Right cardiac atrium (tissue), 5 donors: ENCODE results near the gene MACROD2. TPM values are rescaled to one million over a fixed set of nuclear protein-coding genes. Genes with fewer than 3 reads are reported as not detected.

Source experiments
- ATAC-seq, 2 donors: fragments of 200-7000 bp; cut with Tn5 transposase; one replicate each; pipeline versions ENCODE4 v1.8.0 to v1.9.1; 2020; ENCODE audit warnings: moderate library complexity in 2 of 2, mild to moderate bottlenecking in 1 of 2
- DNase-seq, 3 donors: peaks; one replicate each; pipeline ENCODE4 v3.0.0-alpha.2; 2020
- H3K27ac ChIP-seq: one replicate; pipeline ENCODE4 v1.5.1; 2013; ENCODE audit warnings: mild to moderate bottlenecking, low read length, control low read depth, moderate library complexity
- H3K27me3 ChIP-seq: one replicate; pipeline ENCODE4 v1.6.1; 2013; ENCODE audit not compliant: control insufficient read depth, insufficient read depth
- H3K4me1 ChIP-seq: one replicate; pipeline ENCODE4 v1.6.1; 2013; ENCODE audit warnings: low read length; ENCODE audit not compliant: control insufficient read depth, insufficient read depth
- H3K4me3 ChIP-seq: one replicate; pipeline ENCODE4 v1.5.1; 2013; ENCODE audit warnings: low read length, control low read depth
- H3K9me3 ChIP-seq: one replicate; pipeline ENCODE4 v1.6.1; 2013; ENCODE audit warnings: low read length; ENCODE audit not compliant: control insufficient read depth
- WGBS: extraction: QIAGEN DNeasy Blood & Tissue Kit; methylation state at CpG from one replicate; pipeline ENCODE4 v1.1.7; 2013; 5-methylcytosine and 5-hydroxymethylcytosine counted together
- intact Hi-C, 4 donors: fragments of 100-400 bp; cut with DNase I; formaldehyde crosslinking; loops; one replicate each; pipeline versions ENCODE4 v1.11.0 to v1.14.0; 2022 to 2023
- polyA plus RNA-seq: library from polyadenylated mRNA; stranded (reverse); fragments of 200-250 nt; gene quantifications from one replicate; pipeline ENCODE4 v1.2.3, GENCODE V29; 2013
- total RNA-seq, 4 donors: library from RNA; stranded (reverse); fragmentation: NEBNext Ultra II Directional; extraction: Animal tissue kit (Norgen Biotek cat#: 25700); gene quantifications; one replicate each; pipeline ENCODE4 v1.2.1, GENCODE V29; 2021
- donor health status: healthy with polysubstance abuse.
- donor health status: DM: no; HTN: yes; CAD: no.
- donor health status: DM: no; HTN: no; CAD: no.
- donor health status: DM: no; HTN: yes; CAD: no; lungs with severe emphysema.
- donor health status: DM: yes; HTN: yes; CAD: no.

The MACROD2 gene
- total and polyA plus RNA-seq, 5 donors: 0.61 to 4.4 (median 2.4) TPM

GRCh38 chr20:14757728-14758127 is 762.4 kb downstream of the MACROD2 start:
- no peaks in the 10 kb centered on the region for H3K27me3 ChIP-seq
- no peaks in the 10 kb centered on the region for H3K4me1 ChIP-seq
- ATAC-seq (no peak), DNase-seq (no peak)
- WGBS: 90% methylated on average over 12 of the region's 12 CpGs
- no peak overlapping the region for H3K27ac ChIP-seq
- no peak overlapping the region for H3K4me3 ChIP-seq
- intact Hi-C loops: no loop called here
- H3K9me3 ChIP-seq: no peaks in the 10 kb centered on the region

GRCh38 chr20:14758356-14758755 is 763.0 kb downstream of the MACROD2 start:
- no peak for DNase-seq
- Histone ChIP-seq H3K4me3 (no peak overlapping the region), H3K4me1 (no peaks in the 10 kb centered on the region), H3K27ac (no peak overlapping the region), H3K27me3 (no peaks in the 10 kb centered on the region), H3K9me3 (no peaks in the 10 kb centered on the region)
- WGBS: 56% methylated on average over 2 of the region's 2 CpGs
- intact Hi-C loops: no loop called here
- ATAC-seq: no peak

DNA sequence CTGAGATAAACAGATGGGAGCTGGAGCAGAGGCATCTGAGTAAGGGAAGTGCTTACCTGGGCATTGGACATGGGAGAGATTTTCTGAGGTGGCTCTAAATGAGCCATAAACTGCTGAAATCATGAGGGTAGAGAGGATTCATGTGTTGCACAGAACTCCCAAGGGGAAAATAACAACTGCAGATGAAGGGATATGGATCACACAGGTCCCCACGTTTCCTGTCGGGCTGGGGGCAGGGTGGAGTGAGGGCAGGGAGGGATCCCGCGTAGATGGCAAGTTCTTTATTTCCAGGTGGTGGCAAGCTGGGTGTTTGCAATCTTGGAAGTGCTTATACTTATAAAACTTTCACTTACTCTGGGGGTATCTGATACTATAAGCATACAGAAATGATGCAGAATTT is 764.7 kb downstream of the MACROD2 start:
- ATAC-seq (no peak), DNase-seq (no peak)
- Histone ChIP-seq H3K4me3 (no peak overlapping the region), H3K9me3 (no peaks in the 10 kb centered on the region), H3K27me3 (no peaks in the 10 kb centered on the region), H3K27ac (no peak overlapping the region), H3K4me1 (no peaks in the 10 kb centered on the region)
- WGBS: 73% methylated on average over 4 of the region's 4 CpGs
- intact Hi-C loops: no loop called here

DNA sequence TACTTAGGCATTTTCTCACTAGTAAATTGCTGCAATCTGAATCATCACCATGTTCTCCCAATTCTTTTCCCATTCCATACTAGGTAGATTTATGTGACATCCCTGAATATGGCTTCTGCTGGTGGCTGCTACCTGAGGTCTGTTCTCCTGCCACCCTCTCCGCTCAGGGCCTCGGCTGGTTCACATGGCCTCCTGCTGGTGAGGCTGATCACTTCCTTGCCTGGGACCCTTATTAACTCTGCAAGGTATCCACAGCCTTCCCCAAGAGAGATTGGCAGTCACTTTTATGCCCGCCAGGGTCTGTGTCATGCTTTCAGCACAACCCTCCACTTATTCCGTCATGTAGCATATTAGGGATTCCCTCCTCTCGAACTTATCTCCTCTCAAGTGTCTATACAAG is 766.6 kb downstream of the MACROD2 start:
- H3K27ac ChIP-seq: no peak overlapping the region
- ATAC-seq (no peak), DNase-seq (no peak)
- no peak overlapping the region for H3K4me3 ChIP-seq
- WGBS: 60% methylated on average over 5 of the region's 5 CpGs
- no peaks in the 10 kb centered on the region for H3K4me1 ChIP-seq
- no peaks in the 10 kb centered on the region for H3K27me3 ChIP-seq
- intact Hi-C loops: no loop called here
- H3K9me3 ChIP-seq: no peaks in the 10 kb centered on the region

DNA sequence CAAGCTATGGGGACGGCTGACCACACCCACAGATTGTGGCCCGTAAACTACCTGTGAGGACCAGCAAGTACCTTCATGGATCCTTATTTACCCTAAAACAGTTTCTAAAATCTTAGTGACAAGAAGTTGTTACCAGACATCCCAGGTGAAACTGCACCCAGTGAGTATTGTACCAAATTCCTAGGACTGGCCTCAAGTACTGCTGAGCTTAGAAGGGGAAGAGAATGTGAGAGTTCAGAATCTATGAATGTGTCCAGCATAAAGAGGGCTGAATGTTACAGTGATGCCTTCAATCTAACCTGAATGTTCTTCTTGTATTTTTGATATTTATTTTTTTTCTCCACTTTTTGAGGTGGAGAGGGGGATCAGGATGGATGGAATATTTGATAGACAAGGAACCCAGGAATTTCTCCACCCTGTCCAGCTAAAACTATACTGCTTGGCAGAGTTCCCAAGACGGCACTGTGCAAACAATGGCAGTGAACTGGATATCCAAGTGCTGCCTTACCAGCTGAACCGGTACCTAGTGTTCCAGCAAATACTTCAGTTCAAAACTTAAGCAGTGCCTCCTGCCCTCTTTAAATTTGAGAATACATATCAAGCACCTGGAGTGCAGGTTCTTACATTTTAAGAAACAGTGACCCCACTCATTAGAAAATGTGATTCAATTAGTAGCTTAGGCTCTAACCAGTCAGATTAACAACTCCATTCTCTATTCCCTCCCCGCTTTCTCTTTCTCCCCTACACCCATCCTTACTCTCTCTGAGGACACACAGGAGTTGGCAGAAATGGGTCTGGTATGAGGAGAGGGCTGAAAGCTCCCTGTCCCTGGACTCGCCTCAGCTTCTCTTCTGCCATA is 769.4 kb downstream of the MACROD2 start:
- no peak for ATAC-seq
- intact Hi-C loops: no loop called here
- H3K4me3 ChIP-seq: no peak overlapping the region
- no peak overlapping the region for H3K27ac ChIP-seq
- H3K27me3 ChIP-seq: no peaks in the 10 kb centered on the region
- no peaks in the 10 kb centered on the region for H3K9me3 ChIP-seq
- WGBS: 71% methylated on average over 6 of the region's 6 CpGs
- no peaks in the 10 kb centered on the region for H3K4me1 ChIP-seq
- no peak for DNase-seq

GRCh38 chr20:14765370-14765701 is 770.0 kb downstream of the MACROD2 start:
- H3K27ac ChIP-seq: no peak overlapping the region
- intact Hi-C loops: no loop called here
- ATAC-seq (no peak), DNase-seq (no peak)
- H3K4me1 ChIP-seq: no peaks in the 10 kb centered on the region
- H3K27me3 ChIP-seq: no peaks in the 10 kb centered on the region
- no peaks in the 10 kb centered on the region for H3K9me3 ChIP-seq
- no peak overlapping the region for H3K4me3 ChIP-seq
- 70% methylated on average over 3 of the region's 3 CpGs for WGBS

DNA sequence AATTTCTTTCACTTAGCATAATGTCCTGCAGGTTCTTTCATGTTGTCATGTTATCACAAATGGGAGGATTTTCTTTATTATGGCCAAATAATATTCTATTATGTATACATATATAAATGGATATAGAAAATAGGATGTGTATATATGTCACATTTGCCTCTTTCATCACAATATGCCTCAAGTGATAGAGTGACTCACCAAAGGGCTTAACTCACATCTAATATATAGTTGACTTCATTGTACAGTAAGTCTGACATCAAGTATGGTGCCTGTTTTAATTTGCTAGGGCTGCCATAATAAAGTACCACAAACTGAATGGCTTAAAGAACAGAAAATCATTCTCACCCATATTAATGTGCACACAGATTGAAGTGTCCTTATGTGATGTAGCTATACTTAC is 778.2 kb downstream of the MACROD2 start:
- H3K27ac ChIP-seq: no peak overlapping the region
- no peak for DNase-seq
- H3K27me3 ChIP-seq: no peaks in the 10 kb centered on the region
- ATAC-seq: no peak
- intact Hi-C loops: no loop called here
- no peaks in the 10 kb centered on the region for H3K9me3 ChIP-seq
- H3K4me1 ChIP-seq: no peaks in the 10 kb centered on the region
- no peak overlapping the region for H3K4me3 ChIP-seq

GRCh38 chr20:14775778-14776177 is 780.5 kb downstream of the MACROD2 start:
- H3K27me3 ChIP-seq: no peaks in the 10 kb centered on the region
- H3K9me3 ChIP-seq: no peaks in the 10 kb centered on the region
- ATAC-seq (peak in 1 of 2 donors; percentile 31), DNase-seq (peak in 1 of 3 donors; percentile 16)
- intact Hi-C loops: no loop called here
- no peak overlapping the region for H3K4me3 ChIP-seq
- no peaks in the 10 kb centered on the region for H3K4me1 ChIP-seq
- WGBS: 61% methylated on average over 2 of the region's 2 CpGs
- no peak overlapping the region for H3K27ac ChIP-seq

DNA sequence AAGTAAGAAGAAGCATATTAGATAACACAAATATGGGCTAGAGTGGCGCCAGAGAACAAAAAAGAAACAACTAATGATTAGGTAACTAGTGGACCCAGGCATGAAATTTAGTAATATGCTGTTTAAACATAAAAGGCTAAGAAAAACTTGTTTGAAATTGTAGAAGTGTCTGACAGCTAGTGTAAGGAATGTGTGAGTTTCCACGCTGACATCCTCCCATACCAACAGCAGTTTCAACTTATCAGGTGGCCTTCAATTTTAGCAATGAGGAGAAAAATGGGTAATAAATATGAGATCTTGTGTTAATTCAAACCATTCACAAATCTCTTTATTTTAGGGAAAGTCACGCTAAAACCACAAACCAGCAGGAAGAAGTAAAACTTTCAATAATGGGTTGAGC is 782.3 kb downstream of the MACROD2 start:
- Histone ChIP-seq H3K27me3 (no peaks in the 10 kb centered on the region), H3K4me1 (no peaks in the 10 kb centered on the region), H3K27ac (no peak overlapping the region), H3K9me3 (no peaks in the 10 kb centered on the region), H3K4me3 (no peak overlapping the region)
- 75% methylated on average over 3 of the region's 3 CpGs for WGBS
- intact Hi-C loops: no loop called here
- no peak for ATAC-seq
- no peak for DNase-seq

- Histone ChIP-seq H3K4me1 (no peaks in the 10 kb centered on the region), H3K9me3 (no peaks in the 10 kb centered on the region), H3K27me3 (no peaks in the 10 kb centered on the region), H3K27ac (no peak overlapping the region), H3K4me3 (no peak overlapping the region)
- ATAC-seq (no peak), DNase-seq (no peak)
- 64% methylated on average over 6 of the region's 6 CpGs for WGBS
- intact Hi-C loops: no loop called here
Measured at GRCh38 chr20:14778096-14778495, 782.8 kb downstream of the MACROD2 start.

GRCh38 chr20:14778875-14779274 is 783.6 kb downstream of the MACROD2 start:
- no peak for ATAC-seq
- 86% methylated on average over 3 of the region's 3 CpGs for WGBS

GRCh38 chr20:14780508-14780907 is 785.2 kb downstream of the MACROD2 start:
- Histone ChIP-seq H3K4me3 (no peak overlapping the region), H3K27me3 (no peaks in the 10 kb centered on the region), H3K9me3 (no peaks in the 10 kb centered on the region), H3K4me1 (no peaks in the 10 kb centered on the region), H3K27ac (no peak overlapping the region)
- ATAC-seq: no peak
- intact Hi-C loops: no loop called here
- 83% methylated on average over 2 of the region's 2 CpGs for WGBS
- DNase-seq: no peak

More at GRCh38 chr20:14778875-14779274, 783.6 kb downstream of the MACROD2 start:
- H3K4me1 ChIP-seq: no peaks in the 10 kb centered on the region
- DNase-seq: no peak
- no peak overlapping the region for H3K27ac ChIP-seq
- H3K9me3 ChIP-seq: no peaks in the 10 kb centered on the region
- no peak overlapping the region for H3K4me3 ChIP-seq
- H3K27me3 ChIP-seq: no peaks in the 10 kb centered on the region
- intact Hi-C loops: no loop called here
